IPS DF 4.7 (cell line): Measurements from ENCODE around the gene CDCP2.
A peak's percentile ranks its signal among the peaks of the same experiment; 100 is the strongest.

Source experiments
- DNase-seq: peaks from one replicate; pipeline ENCODE4 v3.0.0-alpha.2; 2013; ENCODE audit warnings: low spot score; ENCODE audit errors: extremely low read depth

Gene CDCP2

DNA sequence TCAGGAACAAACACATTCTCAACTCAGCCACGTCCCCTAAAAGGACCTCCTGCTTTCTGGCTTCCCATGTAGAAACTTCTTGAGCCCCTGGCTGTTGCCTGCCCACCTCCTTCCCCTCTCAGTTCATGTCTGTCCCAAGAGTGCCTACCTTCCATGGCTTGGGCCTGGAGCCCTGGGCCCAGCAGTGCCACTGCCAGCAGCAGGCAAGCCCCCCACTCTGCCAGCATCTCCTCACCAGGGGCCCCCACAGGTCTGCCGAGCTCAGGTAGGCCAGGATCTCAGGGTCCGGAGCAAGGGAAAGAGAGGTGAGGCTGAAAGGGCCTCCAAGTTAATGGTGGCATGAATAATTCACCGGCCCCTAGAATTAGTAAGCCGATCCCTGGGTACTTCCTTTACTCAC lies at the start of gene CDCP2:
Gene CDCP2, minus strand, starts transcription at position 305 of the 400 bp plus-strand sequence. Its CDS starts 78 bp downstream, at position 227.
- DNase-seq = no peak

GRCh38 chr1:54200519-54200997 lies 47.8 kb upstream of the CDCP2 start:
- DNase-seq = no peak

- DNase-seq = peak; percentile 94
Measured at GRCh38 chr1:54199765-54200518, 47.1 kb upstream of the CDCP2 start, which contains the start of the genes CYB5RL and MRPL37. TSS of gene CYB5RL (minus strand) at chr1:54200030. CDS start at chr1:54195616, 4,414 bp downstream. TSS of gene MRPL37 (plus strand) at chr1:54200167. CDS start at chr1:54200244, 77 bp downstream.

DNA sequence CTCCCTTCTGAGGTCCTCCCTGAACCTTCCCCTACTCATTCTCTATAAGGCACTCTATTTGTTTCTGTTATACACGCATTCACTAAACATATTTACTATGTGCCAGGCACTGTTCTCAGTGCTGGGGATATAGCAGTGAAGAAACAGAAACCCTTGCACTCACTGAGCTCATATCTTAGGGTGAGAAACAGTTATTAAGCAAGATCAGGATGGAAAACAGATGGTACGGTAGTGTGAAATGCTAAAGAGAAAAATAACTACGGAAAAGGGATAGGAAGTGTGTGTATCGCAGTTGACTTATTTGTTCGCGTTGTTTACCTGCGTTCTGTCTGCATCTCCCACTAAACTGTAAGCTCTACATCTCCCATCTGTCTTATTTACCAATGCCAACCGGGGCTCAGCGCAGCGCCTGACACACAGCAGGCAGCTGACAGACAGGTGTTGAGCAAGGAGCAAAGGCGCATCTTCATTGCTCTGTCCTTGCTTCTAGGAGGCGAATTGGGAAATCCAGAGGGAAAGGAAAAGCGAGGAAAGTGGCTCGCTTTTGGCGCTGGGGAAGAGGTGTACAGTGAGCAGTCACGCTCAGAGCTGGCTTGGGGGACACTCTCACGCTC lies 46.5 kb upstream of the CDCP2 start:
- no peak for DNase-seq

DNA sequence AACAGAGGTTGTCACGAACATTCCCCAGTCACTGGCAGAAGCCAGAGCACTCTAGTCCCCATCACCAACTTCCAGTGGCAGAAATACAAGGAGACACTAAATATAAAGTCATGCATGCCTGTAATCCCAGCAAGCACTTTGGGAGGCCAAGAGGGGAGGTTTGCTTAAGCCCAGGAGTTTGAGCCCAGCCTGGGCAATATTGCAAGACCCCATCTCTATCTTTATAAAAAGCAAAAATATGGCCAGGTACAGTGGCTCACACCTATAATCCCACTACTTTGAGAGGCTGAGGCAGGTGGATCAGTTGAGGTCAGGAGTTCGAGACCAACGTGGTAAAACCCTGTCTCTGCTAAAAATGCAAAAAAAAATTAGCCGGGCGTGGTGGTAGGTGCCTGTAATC lies 40.7 kb upstream of the CDCP2 start:
- no peak for DNase-seq

DNA sequence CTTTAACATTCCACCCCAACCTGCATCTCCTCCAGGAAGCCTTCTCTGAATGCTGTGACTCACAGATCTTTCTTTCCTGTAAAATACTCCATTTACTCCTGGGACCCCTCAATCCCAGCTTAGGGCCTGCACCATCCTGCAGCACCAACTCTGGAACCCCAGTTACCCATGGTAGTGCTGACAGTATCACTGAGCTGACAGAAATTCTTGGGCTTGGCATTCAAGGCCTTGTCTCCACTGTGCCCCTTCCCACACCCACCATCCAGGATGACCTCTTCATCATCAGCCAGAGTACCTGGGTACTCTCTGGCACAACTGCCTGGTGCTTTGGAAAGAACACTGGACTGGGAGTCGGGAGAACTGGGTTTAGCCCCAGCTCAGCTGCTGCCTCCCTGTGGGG lies 38.7 kb upstream of the CDCP2 start:
- DNase-seq = no peak

- DNase-seq = no peak
Measured at GRCh38 chr1:54190526-54190925, 37.7 kb upstream of the CDCP2 start.

- no peak for DNase-seq
Measured at GRCh38 chr1:54188291-54188690, 35.5 kb upstream of the CDCP2 start.

GRCh38 chr1:54186056-54186455 lies 33.3 kb upstream of the CDCP2 start:
- no peak for DNase-seq

DNA sequence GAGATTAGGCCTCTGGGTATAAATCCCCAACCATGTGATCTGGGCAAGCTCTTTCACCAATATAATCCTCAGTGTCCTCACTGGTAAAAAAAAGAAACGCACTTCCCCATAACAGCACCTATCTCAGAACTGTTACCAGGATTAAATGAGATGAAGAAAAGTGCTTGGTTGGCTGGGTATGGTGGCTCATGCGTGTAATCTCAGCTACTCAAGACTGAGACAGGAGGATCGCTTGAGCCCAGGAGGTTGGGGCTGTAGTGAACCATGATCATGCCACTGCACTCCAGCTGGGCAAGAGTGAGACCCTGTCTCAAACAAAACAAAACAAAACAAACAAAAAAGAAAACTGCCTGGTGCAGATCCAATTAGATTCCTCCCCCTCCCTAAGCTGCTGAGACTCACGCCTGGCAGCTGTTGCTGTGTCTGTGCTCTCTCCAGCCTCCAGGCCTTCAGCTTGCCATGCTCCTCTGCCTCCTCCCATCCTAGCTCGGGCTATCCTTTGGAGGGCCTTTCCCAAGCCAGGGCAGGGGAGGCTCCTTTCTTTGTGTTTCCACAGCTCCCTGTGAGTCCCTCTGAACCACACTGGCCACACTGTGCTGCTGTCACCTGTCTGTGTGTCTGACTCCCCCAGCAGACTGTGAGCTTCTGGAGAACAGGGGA lies 28.0 kb upstream of the CDCP2 start:
- DNase-seq = no peak

DNA sequence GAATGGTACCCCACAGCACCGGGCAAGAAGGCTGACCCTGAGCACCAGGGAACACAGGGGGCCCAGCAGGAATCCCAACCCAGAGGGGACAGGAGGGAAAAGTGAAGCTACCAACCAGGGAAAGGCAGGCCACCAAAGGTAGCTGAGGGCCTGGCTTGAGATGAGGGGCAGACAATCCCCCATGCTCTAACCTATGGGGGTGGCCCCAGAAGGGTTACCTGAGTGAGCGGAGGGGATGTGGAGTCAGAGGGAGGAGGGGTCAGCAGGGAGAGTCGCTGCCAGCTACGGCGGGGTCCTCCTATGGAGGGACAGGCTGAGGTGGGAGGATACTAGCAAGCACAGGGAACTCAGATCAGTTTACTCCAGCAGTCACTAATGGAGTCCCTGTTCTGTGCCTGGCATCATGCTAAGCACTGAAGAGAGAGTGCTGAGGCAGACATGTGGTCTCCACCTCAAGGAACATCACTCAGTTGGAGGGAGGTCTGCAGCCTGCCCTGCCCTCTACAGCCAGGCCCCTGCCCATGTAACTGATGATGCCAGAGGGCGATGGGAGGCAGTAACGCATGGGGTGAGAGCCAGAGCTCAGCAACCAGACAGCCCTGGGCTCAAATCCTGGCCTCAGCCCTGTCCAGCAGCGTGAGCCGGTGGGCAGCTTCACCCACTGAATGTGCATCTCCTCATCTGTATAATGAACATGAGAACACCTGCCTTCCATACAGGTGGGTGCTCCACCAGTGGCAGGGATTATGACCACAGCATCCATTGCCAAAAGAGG lies 25.7 kb upstream of the CDCP2 start:
- no peak for DNase-seq

DNA sequence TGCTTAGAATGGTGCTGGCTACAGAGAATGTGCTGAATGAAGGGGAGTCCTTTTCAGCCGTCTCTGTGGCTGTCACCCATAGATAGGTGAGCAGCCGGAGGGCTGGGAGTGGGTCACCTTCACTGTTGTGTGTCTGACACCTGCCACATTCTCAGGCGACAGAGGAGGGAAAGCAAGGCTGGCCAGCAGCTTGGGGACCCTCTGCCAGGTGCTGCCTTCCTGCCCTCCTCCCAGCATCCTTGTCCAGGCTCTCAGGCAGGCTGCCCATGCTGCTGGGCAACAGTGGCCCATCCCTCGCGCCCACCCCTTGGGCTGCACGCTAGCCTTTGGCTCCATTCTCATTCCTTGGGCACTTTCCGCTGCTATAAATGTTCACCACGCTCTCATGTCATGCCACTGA lies 24.9 kb upstream of the CDCP2 start:
- DNase-seq = no peak

DNA sequence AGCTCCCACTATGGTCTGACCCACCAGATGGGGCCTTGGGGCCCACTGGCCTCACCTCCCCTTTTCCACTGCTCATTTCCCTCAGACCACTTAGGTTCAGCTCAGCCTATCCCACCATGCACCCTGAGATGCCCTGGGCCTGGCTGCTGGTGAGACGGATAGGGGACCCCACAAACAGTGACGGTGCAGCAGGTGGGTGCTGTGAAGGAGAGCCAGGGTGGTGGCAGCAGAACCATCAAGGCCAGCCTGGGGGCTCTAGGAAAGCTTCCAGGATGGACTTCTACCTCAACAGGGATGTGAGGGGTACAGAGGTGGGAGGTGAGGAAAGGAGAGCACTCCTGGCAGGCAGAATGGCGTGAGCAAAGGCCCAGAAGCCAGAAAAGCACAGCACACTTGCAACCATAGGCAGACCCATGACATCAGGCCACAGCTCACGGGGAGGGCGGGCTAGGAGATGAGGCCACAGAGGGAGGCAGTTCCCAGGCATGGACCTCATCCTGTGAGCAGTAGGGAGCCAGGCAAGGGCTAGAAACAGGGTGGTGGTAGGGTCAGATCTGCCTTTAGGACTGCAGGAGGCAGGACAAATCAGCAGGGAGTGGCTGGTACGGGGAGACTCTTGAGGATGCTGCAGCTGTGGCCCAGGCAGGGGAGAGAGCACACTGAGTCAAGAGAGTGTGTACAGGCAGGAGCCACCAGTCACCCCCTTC lies 24.0 kb upstream of the CDCP2 start:
- no peak for DNase-seq

- DNase-seq = no peak
Measured at GRCh38 chr1:54174106-54174505, 21.3 kb upstream of the CDCP2 start.

DNA sequence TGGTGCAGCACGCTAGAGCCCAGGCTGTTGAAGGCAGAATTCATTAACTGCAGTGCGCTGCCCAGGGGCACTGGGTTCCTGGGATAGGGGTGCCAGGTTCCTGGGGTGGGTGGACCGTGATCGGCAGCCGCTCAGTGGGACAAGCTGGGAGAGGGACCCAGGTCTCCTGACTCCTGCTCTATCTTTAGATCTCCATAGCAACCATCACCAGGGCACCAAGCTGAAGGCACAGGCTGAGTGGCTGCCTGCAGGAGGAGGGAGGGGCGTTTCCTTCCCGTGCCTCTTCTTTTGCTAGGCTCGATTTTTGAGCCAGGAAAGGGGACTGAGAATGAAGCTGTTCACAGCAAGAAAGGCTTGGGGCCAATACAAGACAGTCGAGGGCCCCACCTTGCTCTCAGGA lies 20.9 kb upstream of the CDCP2 start:
- no peak for DNase-seq

- DNase-seq = no peak
Measured at GRCh38 chr1:54172614-54173599, 20.1 kb upstream of the CDCP2 start.

DNA sequence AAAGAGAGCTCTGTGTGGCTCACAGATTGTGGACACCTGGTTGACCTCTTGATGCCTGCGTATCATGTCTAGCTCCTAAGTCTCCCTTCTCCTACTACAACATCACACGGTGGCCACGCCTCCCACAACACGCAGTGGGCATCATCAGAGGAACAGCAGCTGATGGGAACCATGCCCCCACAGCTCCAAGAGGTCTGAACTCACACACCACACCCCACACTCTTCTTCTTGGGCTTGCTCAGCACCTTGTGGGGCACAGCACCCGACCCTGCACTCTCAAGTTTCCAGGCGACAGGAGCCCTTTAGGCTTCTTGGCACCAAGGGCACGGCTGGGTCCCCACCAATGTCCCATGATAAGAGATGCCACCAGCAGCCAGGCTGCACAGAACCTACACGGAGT lies 18.8 kb upstream of the CDCP2 start:
- DNase-seq = no peak

DNA sequence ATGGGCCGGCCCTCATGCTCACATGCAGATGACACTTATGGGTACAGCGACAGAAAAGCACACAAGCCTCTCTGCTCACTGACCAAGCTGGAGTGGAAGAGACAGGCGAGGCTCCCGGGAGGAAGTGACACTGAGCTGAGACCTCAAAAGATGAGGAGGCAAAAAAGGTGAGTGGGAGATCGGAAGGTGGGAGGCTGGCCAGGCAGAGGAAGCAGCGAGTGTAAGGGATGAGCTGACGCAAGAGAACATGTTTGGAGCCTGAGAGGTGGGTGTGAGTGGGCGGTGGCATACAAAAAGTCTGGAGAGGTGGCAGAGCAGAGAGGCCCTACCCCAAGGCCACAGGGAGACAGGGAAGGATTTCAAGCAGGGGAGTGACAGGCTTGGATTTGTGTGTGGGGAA lies 18.2 kb upstream of the CDCP2 start:
- DNase-seq = no peak

DNA sequence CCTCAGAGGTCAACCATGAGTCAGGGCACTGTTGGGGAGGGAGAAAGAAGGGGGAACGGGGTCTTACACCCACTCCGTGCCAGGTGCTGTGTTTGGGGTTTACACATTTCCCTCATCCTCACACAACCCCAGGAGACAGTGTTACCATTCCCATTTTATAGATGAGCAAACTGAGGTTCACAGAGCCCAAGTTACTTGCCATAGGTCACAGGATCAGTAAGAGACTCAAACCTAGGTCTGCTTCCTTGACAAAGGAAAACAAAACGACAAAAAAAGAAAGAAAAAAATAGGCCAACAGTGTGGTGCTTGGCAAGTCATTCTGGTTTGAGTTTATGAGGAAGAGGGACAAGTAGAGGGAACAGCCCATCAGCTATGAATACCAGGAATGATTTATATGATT lies 16.3 kb upstream of the CDCP2 start:
- DNase-seq = no peak
